Stimulated activated CD8-positive, alpha-beta memory T cell treated with anti-CD3 and anti-CD28 coated beads, Interleukin-15, amount 100 ng/mL, for 1 hour (primary cell): Measurements from ENCODE around the gene LBP.
"Not testable (repeated sequence)": the region's sequence is repeated elsewhere in the genome, so short reads cannot be mapped to it uniquely, and the experiment has no call there.

Experiments used
- DNase-seq: peaks from one replicate; pipeline ENCODE4 v3.0.0-alpha.2; 2020; ENCODE audit warnings: low read depth

The LBP gene

DNA sequence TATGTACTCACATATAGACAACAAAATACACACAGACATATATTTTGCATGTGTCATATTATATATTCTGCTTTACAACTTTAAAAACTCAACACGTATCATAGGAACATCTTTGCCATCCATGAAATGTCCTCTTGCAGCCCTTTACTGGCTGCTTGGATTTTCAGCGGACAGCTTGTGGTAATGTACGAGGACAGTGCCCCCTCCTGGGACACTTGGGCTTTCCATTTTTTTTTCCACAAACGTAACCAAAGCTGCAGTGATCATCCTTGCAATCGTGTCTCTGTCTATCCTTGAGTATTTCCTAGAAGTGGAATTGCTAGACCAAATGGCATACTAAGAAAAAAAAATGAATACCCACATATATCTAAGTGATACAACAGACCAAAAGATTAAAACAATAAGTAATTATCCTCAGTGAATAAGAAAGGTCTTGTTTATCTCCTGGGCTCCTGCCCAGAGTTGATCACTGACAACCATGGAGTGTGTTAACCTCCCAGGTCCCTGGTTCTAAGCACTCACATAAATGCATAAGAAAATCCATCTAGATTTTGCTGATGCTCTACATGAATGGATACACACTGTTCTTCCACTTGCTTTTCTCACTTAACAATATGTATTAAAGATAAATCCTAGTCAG is 24.2 kb upstream of the LBP start:
- DNase-seq, result no peak

DNA sequence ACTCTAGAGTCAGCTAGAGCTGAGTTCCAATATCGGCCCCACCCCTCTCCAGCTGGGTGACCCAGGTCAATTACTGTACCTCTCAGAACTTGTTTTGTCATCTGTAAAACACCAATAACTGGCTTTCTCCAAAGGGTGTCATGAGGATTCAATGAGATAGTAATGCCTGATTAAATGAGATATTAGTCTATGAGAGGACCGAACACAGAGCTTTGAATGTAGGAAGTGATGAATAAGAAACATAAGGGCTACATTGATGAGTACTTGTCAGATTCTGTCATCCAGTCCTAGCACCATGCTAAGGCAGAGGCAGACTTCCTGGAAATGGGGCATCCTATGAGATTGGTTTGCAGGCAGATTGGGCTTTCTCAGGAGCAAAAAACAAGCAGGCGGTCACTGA is 22.1 kb upstream of the LBP start:
- no peak for DNase-seq

DNA sequence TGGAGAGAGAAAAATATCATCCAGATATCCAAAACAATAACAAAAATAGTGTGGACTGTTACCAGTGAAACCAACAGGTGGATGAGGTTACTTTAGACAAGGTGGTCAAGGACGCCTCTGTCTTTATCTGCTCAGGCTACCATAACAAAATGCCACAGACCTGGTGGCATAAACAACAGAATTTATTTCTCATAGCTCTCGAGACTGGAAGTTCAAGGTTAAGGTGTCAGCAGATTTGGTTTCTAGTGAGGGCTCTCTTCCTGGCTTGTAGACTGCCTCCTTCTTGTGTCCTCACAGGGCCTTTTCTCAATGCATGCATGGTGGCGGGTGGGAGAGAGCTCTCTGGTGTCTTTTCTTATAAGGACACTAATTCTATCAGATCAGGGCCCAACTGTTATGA is 21.1 kb upstream of the LBP start:
- DNase-seq, result no peak

GRCh38 chr20:38325905-38326304 is 20.4 kb upstream of the LBP start:
- DNase-seq, result no peak

DNA sequence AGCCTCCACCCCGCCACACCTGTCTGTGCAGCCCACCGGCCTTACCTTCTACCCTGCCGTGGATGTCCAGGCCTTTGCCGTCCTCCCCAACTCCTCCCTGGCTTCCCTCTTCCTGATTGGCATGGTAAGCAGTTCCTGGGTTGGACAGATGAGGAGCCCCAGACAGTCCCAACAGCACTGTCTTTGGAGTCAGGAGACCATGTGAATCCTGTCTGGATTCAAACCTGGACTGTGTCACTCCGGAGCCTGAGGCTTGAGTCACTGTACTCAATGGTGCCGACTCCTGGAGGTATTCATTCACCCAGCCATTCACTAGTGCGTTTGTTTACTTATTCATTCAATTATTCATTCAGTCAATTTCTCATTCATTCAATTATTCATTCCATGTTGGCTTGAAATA is 20.0 kb upstream of the LBP start:
- DNase-seq, result no peak

- no peak for DNase-seq
These were observed 15.6 kb upstream of the LBP start for GRCh38 chr20:38330638-38331037.

DNA sequence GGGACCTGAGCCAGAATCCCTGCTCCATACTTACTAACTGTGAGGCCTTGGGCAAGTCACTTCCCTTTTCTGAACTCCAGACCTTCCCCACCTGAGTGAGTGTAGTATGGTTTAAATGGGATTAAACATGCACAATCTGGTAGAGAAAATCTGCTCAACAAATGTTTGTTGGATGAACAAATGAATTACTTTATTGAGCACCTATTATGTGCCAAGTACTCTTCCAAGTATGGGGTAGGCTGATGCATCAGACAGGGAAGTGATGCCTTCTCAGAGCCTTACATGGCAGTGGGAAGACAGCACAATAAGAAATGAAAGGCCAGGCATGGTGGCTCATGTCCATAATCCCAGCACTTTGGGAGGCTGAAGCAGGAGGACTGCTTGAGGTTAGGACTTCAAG is 15.0 kb upstream of the LBP start:
- DNase-seq, result no peak

GRCh38 chr20:38331814-38332213 is 14.5 kb upstream of the LBP start:
- DNase-seq, result no peak

DNA sequence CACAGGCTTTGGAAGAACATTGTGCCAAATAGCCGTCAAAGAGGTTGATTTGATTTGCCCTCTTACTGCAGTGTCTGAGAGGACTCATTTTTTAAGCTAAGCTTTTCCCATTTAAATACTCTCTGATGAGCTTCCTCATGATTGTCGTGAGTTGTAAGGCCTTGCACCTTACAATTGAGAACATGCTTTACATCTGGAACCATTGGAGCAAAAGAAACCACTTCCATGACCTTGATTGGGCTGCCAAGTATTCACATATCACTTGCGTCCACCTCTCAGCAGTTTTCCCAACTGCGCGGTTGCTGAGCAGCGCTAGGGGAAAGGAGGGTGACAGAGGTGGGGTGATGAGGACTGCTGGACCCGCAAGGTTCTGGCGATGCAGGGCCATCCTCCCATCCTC is 12.3 kb upstream of the LBP start:
- DNase-seq, result no peak

DNA sequence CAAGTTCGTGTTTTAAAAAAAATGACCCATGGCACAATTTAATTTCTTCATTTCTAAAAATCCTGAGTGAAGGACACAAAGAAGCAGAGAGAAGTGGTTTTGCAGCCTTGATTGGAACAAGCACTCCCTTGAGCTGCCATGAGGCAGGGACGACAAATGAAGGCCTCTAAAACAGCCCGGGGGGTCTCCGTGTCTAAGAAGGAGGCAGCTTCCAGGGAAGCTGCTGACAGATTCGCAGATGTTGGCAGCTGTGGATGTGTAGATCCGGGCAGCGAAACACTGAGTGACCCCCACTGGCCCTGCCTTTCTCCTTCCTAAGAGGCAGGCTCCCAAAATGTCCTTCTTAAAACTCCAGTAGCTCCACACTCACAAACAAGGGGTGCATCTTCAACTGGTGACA is 9.6 kb upstream of the LBP start:
- DNase-seq, result no peak

- no peak for DNase-seq
These were observed 8.6 kb upstream of the LBP start for GRCh38 chr20:38337561-38338140.

GRCh38 chr20:38338849-38339520 is 7.3 kb upstream of the LBP start:
- DNase-seq, result no peak

DNA sequence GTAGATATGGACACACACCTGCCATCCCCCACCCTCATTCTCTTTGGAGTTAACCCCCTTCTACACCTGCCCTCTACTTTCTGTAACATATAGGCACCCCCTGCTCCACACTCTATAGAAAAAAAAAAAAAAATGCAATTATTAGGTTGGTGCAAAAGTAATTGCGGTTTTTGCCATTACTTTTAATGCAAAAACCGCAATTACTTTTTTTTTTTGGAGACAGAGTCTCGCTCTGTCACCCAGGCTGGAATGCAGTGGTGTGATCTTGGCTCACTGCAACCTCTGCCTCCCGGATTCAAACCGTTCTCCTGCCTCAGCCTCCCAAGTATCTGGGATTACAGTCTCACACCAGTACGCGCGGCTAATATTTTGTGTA is 6.8 kb upstream of the LBP start:
- not testable (repeated sequence) for DNase-seq

DNA sequence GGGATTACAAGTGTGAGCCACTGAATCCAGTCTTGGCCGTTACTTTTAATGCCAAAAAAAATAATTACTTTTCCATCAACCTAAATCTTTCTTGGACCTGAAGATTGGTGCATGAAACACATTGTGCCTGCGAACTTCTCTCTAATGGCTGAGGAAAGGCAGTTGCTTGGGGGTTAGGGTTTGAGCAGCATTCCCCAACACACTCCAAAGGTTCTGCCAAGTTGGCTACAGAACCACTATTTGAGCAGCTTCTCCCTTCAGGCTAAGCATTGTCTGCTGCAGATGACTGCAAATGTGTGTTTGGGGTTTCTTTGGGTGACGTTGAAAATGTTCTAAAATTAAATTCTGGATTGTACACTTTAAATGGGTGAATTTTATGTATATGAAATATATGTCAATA is 6.3 kb upstream of the LBP start:
- DNase-seq, result no peak

GRCh38 chr20:38340693-38341092 is 5.6 kb upstream of the LBP start:
- no peak for DNase-seq

DNA sequence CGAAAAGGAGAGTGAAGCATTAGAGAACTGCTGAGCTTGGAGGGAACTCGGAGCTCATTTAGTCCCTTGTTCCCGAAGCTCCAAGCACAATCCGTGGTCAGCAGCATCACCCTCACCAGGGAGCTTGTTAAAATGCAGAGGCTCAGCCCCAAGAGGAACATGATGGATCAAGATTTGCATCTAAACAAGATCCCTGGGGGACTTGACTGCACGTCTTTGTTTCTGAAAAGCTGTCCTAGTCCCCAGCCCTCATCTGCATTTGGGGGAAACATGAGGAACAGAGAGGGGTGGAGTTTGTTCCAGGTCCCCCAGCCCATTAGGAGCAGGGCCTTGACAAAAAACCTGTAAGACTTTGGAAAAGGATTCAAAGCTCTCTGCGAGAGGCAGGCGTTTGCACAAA is 4.1 kb upstream of the LBP start:
- no peak for DNase-seq

GRCh38 chr20:38342713-38343310 is 3.5 kb upstream of the LBP start:
- DNase-seq, result no peak

DNA sequence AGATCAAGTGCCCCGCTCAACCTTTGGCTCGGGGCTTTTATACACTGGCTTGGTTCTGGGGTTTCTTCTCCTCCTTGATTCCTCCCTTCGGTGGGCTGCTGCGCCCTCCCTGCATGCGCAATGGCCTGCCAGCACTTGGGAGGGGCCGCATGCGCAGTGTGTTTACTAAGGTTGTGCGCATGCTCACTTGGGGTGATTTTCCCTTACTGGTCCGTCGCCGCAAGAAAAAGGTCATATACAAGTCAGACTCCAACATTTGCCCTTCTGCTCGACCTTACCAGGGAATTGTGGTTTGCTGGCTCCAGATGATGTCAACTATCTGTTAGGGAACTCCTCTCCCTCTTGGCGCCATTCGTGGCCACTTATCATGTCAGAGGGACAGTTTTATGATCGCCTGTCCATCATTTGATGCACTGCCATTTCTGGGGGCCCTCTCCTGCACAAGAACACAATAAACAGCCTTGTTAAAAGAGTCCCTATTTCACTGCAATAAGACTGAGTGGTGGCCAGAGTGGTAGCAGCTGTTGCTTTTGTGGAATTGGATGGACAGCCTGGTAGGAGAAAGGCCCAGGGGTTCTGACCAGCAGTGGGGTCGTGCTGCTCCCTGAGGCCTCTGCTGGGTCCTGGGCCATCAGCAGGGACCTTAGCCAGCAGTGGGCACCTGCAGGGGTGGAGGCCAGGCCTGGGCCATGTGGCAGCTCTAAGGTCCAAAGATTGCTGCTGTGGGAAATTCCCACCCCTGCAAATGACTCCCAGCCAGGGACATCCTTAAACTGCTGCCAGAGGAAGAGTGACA is 2.8 kb upstream of the LBP start:
- no peak for DNase-seq

GRCh38 chr20:38344107-38344701 is 2.1 kb upstream of the LBP start:
- DNase-seq, result no peak

- DNase-seq, result no peak
These were observed 639 bp upstream of the LBP start for GRCh38 chr20:38345643-38346042.

GRCh38 chr20:38346741-38347140 is 459 bp downstream of the LBP start:
- no peak for DNase-seq

GRCh38 chr20:38349856-38350255 is 3.6 kb downstream of the LBP start:
- no peak for DNase-seq
